ENCODE measurements around the gene CLIC1. TPM values are rescaled to one million over a fixed set of nuclear protein-coding genes. Genes with fewer than 3 reads are reported as not detected.

Gene CLIC1
- total and polyA plus RNA-seq, 10 of the 15 experiments (the other 5 are each of a cell fraction or from before 2014, with no cell fraction given), result 446 to 1,266 (median 636) TPM

DNA sequence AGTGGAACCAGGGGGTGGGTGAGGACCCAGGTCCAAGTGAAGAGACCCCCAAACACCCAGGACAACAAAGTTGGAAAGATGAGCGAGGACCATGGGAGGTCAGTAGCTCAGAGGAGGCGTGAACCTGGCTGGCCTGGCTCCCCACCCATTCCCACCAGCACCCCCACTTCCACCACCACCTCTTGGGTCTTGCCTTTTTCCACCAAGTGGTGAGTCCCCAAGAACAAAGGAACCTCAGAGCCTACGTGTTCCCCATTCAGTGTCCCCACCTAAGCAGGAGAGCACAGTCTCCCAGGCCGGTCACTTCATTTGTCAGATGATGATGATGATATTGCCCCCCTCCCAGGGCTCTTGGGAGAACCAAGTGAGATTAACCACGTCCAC lies 41.3 kb upstream of the CLIC1 start:
- 89% methylated on average over 5 of the region's 5 CpGs for WGBS (ENCODE audit: insufficient coverage, insufficient replicate concordance, low lambda C conversion rate, missing lambda C conversion rate)
- in situ Hi-C loops (cut with MboI) (no loop called here), intact Hi-C loops (cut with micrococcal nuclease; ENCODE audit: unreplicated experiment) (loop anchor here (1.0 to 10.0 kb wide), 2 partner anchors 12 to 47 kb away; partner anchors contain the start of gene HSPA1B)
- TF ChIP-seq SPI1 (IDR thresholded peaks at IDR 0.05; ENCODE audit: borderline replicate concordance, insufficient read depth, low read depth, low read length) (no peak), ZNF622 (IDR thresholded peaks at IDR 0.05) (no peak), CHD2 (IDR thresholded peaks at IDR 0.05; ENCODE audit: borderline replicate concordance, low read depth, low read length) (no peak), RCOR1 (conservative IDR thresholded peaks at IDR 0.05; ENCODE audit: low read depth, low read length) (no peak), MYC (IDR thresholded peaks at IDR 0.05; ENCODE audit: insufficient read depth, insufficient read length, insufficient replicate concordance, low read length, severe bottlenecking) (no peak), EED (IDR thresholded peaks at IDR 0.05; ENCODE audit: low read depth) (no peak), ZBED1 (IDR thresholded peaks at IDR 0.05; ENCODE audit: borderline replicate concordance) (no peak), TCF3 (IDR thresholded peaks at IDR 0.05; ENCODE audit: borderline replicate concordance, insufficient read depth, low read depth, low read length) (no peak), KLF5 (IDR thresholded peaks at IDR 0.05; ENCODE audit: partially characterized antibody) (no peak)
- TF ChIP-seq, protein P1, sequence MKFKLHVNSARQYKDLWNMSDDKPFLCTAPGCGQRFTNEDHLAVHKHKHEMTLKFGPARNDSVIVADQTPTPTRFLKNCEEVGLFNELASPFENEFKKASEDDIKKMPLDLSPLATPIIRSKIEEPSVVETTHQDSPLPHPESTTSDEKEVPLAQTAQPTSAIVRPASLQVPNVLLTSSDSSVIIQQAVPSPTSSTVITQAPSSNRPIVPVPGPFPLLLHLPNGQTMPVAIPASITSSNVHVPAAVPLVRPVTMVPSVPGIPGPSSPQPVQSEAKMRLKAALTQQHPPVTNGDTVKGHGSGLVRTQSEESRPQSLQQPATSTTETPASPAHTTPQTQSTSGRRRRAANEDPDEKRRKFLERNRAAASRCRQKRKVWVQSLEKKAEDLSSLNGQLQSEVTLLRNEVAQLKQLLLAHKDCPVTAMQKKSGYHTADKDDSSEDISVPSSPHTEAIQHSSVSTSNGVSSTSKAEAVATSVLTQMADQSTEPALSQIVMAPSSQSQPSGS (IDR thresholded peaks at IDR 0.05; ENCODE audit: low read length), result no peak
- TF ChIP-seq, protein P2, sequence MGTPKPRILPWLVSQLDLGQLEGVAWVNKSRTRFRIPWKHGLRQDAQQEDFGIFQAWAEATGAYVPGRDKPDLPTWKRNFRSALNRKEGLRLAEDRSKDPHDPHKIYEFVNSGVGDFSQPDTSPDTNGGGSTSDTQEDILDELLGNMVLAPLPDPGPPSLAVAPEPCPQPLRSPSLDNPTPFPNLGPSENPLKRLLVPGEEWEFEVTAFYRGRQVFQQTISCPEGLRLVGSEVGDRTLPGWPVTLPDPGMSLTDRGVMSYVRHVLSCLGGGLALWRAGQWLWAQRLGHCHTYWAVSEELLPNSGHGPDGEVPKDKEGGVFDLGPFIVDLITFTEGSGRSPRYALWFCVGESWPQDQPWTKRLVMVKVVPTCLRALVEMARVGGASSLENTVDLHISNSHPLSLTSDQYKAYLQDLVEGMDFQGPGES (IDR thresholded peaks at IDR 0.05), result no peak
- TF ChIP-seq, protein P3, sequence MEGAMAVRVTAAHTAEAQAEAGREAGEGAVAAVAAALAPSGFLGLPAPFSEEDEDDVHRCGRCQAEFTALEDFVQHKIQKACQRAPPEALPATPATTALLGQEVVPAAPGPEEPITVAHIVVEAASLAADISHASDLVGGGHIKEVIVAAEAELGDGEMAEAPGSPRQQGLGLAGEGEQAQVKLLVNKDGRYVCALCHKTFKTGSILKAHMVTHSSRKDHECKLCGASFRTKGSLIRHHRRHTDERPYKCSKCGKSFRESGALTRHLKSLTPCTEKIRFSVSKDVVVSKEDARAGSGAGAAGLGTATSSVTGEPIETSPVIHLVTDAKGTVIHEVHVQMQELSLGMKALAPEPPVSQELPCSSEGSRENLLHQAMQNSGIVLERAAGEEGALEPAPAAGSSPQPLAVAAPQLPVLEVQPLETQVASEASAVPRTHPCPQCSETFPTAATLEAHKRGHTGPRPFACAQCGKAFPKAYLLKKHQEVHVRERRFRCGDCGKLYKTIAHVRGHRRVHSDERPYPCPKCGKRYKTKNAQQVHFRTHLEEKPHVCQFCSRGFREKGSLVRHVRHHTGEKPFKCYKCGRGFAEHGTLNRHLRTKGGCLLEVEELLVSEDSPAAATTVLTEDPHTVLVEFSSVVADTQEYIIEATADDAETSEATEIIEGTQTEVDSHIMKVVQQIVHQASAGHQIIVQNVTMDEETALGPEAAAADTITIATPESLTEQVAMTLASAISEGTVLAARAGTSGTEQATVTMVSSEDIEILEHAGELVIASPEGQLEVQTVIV (IDR thresholded peaks at IDR 0.05; ENCODE audit: borderline replicate concordance, partially characterized antibody), result no peak
- TF ChIP-seq, protein P4, sequence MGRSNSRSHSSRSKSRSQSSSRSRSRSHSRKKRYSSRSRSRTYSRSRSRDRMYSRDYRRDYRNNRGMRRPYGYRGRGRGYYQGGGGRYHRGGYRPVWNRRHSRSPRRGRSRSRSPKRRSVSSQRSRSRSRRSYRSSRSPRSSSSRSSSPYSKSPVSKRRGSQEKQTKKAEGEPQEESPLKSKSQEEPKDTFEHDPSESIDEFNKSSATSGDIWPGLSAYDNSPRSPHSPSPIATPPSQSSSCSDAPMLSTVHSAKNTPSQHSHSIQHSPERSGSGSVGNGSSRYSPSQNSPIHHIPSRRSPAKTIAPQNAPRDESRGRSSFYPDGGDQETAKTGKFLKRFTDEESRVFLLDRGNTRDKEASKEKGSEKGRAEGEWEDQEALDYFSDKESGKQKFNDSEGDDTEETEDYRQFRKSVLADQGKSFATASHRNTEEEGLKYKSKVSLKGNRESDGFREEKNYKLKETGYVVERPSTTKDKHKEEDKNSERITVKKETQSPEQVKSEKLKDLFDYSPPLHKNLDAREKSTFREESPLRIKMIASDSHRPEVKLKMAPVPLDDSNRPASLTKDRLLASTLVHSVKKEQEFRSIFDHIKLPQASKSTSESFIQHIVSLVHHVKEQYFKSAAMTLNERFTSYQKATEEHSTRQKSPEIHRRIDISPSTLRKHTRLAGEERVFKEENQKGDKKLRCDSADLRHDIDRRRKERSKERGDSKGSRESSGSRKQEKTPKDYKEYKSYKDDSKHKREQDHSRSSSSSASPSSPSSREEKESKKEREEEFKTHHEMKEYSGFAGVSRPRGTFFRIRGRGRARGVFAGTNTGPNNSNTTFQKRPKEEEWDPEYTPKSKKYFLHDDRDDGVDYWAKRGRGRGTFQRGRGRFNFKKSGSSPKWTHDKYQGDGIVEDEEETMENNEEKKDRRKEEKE (IDR thresholded peaks at IDR 0.05), result no peak
- TF ChIP-seq, protein P5, sequence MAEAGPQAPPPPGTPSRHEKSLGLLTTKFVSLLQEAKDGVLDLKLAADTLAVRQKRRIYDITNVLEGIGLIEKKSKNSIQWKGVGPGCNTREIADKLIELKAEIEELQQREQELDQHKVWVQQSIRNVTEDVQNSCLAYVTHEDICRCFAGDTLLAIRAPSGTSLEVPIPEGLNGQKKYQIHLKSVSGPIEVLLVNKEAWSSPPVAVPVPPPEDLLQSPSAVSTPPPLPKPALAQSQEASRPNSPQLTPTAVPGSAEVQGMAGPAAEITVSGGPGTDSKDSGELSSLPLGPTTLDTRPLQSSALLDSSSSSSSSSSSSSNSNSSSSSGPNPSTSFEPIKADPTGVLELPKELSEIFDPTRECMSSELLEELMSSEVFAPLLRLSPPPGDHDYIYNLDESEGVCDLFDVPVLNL (IDR thresholded peaks at IDR 0.05; ENCODE audit: low read depth, low read length), result no peak

More for the DNA sequence above, 41.3 kb upstream of the CLIC1 start:
- Histone ChIP-seq H2AFZ (ENCODE audit: control insufficient read depth, low read depth, low read length) (no peak overlapping the region), H3K9me3 (replicated peaks; ENCODE audit: control insufficient read depth, insufficient read depth, low read length) (no peaks in the 10 kb centered on the region), H3K27me3 (replicated peaks in 1 of 2; ENCODE audit: control insufficient read depth in 2 of 2, insufficient read depth in 2 of 2, low read length in 1 of 2) (no peaks in the 10 kb centered on the region), H3K4me2 (ENCODE audit: control insufficient read depth, insufficient read depth) (0 out of 2 replicates have a peak overlapping the region, but pooled peaks have one; percentile 62), H3K27ac (ENCODE audit: control insufficient read depth, insufficient read depth) (0 out of 2 replicates have a peak overlapping the region, but pooled peaks have one; percentile 37), H3K4me1 (ENCODE audit: control insufficient read depth, insufficient read depth, low read length) (peaks cover 18% of the 10 kb centered on the region), H3K9ac (ENCODE audit: control insufficient read depth, insufficient read depth, low read length) (no peak overlapping the region), H4K20me1 (ENCODE audit: control insufficient read depth, insufficient read depth) (no peaks in the 10 kb centered on the region), H3K79me2 (ENCODE audit: control insufficient read depth, insufficient read depth, low read length) (no peaks in the 10 kb centered on the region), H3K36me3 (ENCODE audit: control insufficient read depth in 2 of 2, insufficient read depth in 2 of 2, low read length in 1 of 2) (peaks cover 0 to 34% of the 10 kb centered on the region in 2 experiments; a peak in 3 of 4 replicates), H3K4me3 (no peak overlapping the region)
- FAIRE-seq, result peak; percentile 7
- ChIA-PET SMC1A (ENCODE audit: uncharacterized antibody, unreplicated experiment) (interaction anchor here (1.1 to 1.2 kb wide), 4 partner anchors 9 to 83 kb away, joined by 3 to 6 read pairs (median 4); partner anchors contain the start of gene VARS1), CTCF (interaction anchor here (1.9 to 4.1 kb wide), 3 partner anchors 11 to 18 kb away, joined by 6 to 12 read pairs (median 8); partner anchors contain the start of gene VARS1), POLR2A (interaction anchor here (1.0 to 3.2 kb wide), 10 partner anchors 9 to 114 kb away, joined by 3 to 12 read pairs (median 6); partner anchors contain the start of genes HSPA1A, HSPA1L, LSM2 and VARS1), RAD21 (ENCODE audit: unreplicated experiment) (interaction anchor here (0.8 to 2.1 kb wide), 5 partner anchors 14 to 53 kb away, joined by 3 to 8 read pairs (median 5); partner anchors contain the start of gene VARS1)
- ATAC-seq, result no peak
- no TSS peak for BruUV-seq (replicated peaks)
- no peak for DNase-seq (ENCODE audit: low read depth, low spot score)

Data from GM12878 (cell line).